GM12878 (cell line): ENCODE data around the gene CPNE4. TPM values are rescaled to one million over a fixed set of nuclear protein-coding genes. Genes with fewer than 3 reads are reported as not detected.

Experiments used
- ATAC-seq: fragments of 200-7000 bp; cut with Tn5 transposase; 3 replicates; pipeline ENCODE4 v1.9.1; 2020; ENCODE audit warnings: mild to moderate bottlenecking, moderate library complexity
- BruUV-seq: library from RNA; stranded (reverse); fragments of 400-500 nt; replicated peaks from 2 replicates; lab custom pipeline; 2021; lab: Mats Ljungman, UMichigan
- CTCF ChIA-PET: fragments of 300-600 bp; sonication (Branson Sonifier 250); formaldehyde crosslinking; extraction: SDS; loops from one replicate; lab custom pipeline; 2021; ENCODE audit warnings: inconsistent platforms; lab: Yijun Ruan, JAX
- POLR2A ChIA-PET: fragments of 350-600 bp; formaldehyde crosslinking; extraction: SDS; loops from one replicate; lab custom pipeline; 2021; ENCODE audit warnings: inconsistent platforms; lab: Charles Lee
- RAD21 ChIA-PET: fragments of 300-600 bp; sonication (Branson Sonifier 250); formaldehyde crosslinking; loops from one replicate; lab custom pipeline; 2023; ENCODE audit warnings: antibody characterized with exemption; ENCODE audit not compliant: unreplicated experiment; lab: Charles Lee
- SMC1A ChIA-PET: fragments of 300-600 bp; sonication (Branson Sonifier 250); formaldehyde crosslinking; loops from one replicate; lab custom pipeline; 2023; ENCODE audit not compliant: unreplicated experiment, uncharacterized antibody; lab: Charles Lee
- DNase-seq: peaks from one replicate; pipeline ENCODE4 v3.0.0-alpha.2; 2011; ENCODE audit warnings: low read depth, low spot score
- FAIRE-seq: peaks from 3 replicates; lab custom pipeline; 2011; peaks lifted over from hg19 to GRCh38; lab: Jason Lieb, UNC
- H2AFZ ChIP-seq: 2 replicates; pipeline ENCODE4 v1.6.0; 2011; ENCODE audit warnings: low read depth, low read length, control low read depth; ENCODE audit not compliant: control insufficient read depth
- H3K27ac ChIP-seq: 2 replicates; pipeline ENCODE4 v1.5.1; 2011; ENCODE audit warnings: control low read depth; ENCODE audit not compliant: control insufficient read depth, insufficient read depth
- H3K27me3 ChIP-seq, 2 experiments: replicated peaks in 1 of 2; 2 replicates each; pipeline versions ENCODE4 v1.6.0 to v1.6.1; 2011; ENCODE audit warnings: low read length in 1 of 2; ENCODE audit not compliant: control insufficient read depth in 2 of 2, insufficient read depth in 2 of 2
- H3K36me3 ChIP-seq, 2 experiments: 2 replicates each; pipeline ENCODE4 v1.5.1; 2011; ENCODE audit warnings: low read length in 1 of 2; ENCODE audit not compliant: control insufficient read depth in 2 of 2, insufficient read depth in 2 of 2
- H3K4me1 ChIP-seq: 2 replicates; pipeline ENCODE4 v1.6.1; 2011; ENCODE audit warnings: mild to moderate bottlenecking, low read length, moderate library complexity, mixed read lengths; ENCODE audit not compliant: control insufficient read depth, insufficient read depth
- H3K4me2 ChIP-seq: 2 replicates; pipeline ENCODE4 v1.6.0; 2011; ENCODE audit warnings: control low read depth; ENCODE audit not compliant: control insufficient read depth, insufficient read depth
- H3K4me3 ChIP-seq: fragments of 200-600 bp; sonication (generic); 2 replicates; pipeline ENCODE4 v1.5.1; 2016
- H3K79me2 ChIP-seq: 2 replicates; pipeline ENCODE4 v1.6.0; 2011; ENCODE audit warnings: low read length; ENCODE audit not compliant: control insufficient read depth, insufficient read depth
- H3K9ac ChIP-seq: 2 replicates; pipeline ENCODE4 v1.8.0; 2011; ENCODE audit warnings: low read length, control low read depth, mixed read lengths; ENCODE audit not compliant: control insufficient read depth, insufficient read depth
- H3K9me3 ChIP-seq: replicated peaks from 3 replicates; pipeline ENCODE4 v1.5.1; 2011; ENCODE audit warnings: mild to moderate bottlenecking, low read length; ENCODE audit not compliant: control insufficient read depth, insufficient read depth
- H4K20me1 ChIP-seq: 2 replicates; pipeline ENCODE4 v1.6.0; 2011; ENCODE audit not compliant: control insufficient read depth, insufficient read depth
- HDGF ChIP-seq: fragments of 450-650 bp; IDR thresholded peaks from 2 replicates; pipeline ENCODE4 v1.6.1; 2016; ENCODE audit warnings: antibody characterized with exemption
- IRF5 ChIP-seq: fragments of 450-650 bp; IDR thresholded peaks from 2 replicates; pipeline ENCODE4 v1.6.1; 2017; ENCODE audit warnings: borderline replicate concordance
- MAX ChIP-seq: IDR thresholded peaks from 2 replicates; pipeline ENCODE4 v1.6.1; 2012; ENCODE audit warnings: low read depth, low read length, improper control_type of control experiment
- PKNOX1 ChIP-seq: fragments of 450-650 bp; IDR thresholded peaks from 2 replicates; pipeline ENCODE4 v1.6.1; 2016; ENCODE audit warnings: mild to moderate bottlenecking
- TARDBP ChIP-seq: IDR thresholded peaks from 2 replicates; pipeline ENCODE4 v1.6.1; 2016; ENCODE audit warnings: borderline replicate concordance
- ZNF384 ChIP-seq: IDR thresholded peaks from 2 replicates; pipeline ENCODE4 v1.6.1; 2012; ENCODE audit warnings: low read depth, mild to moderate bottlenecking, low read length, improper control_type of control experiment, borderline replicate concordance
- WGBS: methylation state at CpG from one replicate; pipeline ENCODE4 v1.1.6; 2016; ENCODE audit warnings: low lambda C conversion rate; ENCODE audit not compliant: insufficient replicate concordance, insufficient coverage; ENCODE audit errors: missing lambda C conversion rate; 5-methylcytosine and 5-hydroxymethylcytosine counted together
- in situ Hi-C: fragments of 300-500 bp; cut with MboI; formaldehyde crosslinking; loops from 9 replicates; pipeline ENCODE4 v1.14.3; 2018; ENCODE audit warnings: mixed read lengths
- intact Hi-C: fragments of 100-400 bp; cut with micrococcal nuclease; formaldehyde crosslinking; loops from one replicate; pipeline ENCODE4 v1.14.2; 2022; ENCODE audit not compliant: unreplicated experiment
- polyA plus RNA-seq, 11 experiments: library from polyadenylated mRNA; depleted of rRNA in 4 of 11; unstranded in 6 of 11; stranded (reverse) in 5 of 11; fragments of >200 nt; fragmentation: Nextera tagmentation in 4 of 11; fragmentation: Illumina TruSeq in 1 of 11; extraction: Ambion mirVana in 4 of 11; extraction: Trizol in 1 of 11; gene quantifications; 1 replicate in 1 of 11; 2 replicates in 10 of 11; pipeline versions ENCODE4 v1.2.1 to v1.2.3, GENCODE V29; 2011 to 2016; ENCODE audit warnings: inconsistent platforms in 2 of 11, missing spikeins in 2 of 11, low read depth in 1 of 11
- total RNA-seq, 4 experiments: library from RNA; depleted of rRNA in 3 of 4; stranded (reverse); fragments of >200 nt in 3 of 4; fragmentation: Illumina TruSeq in 1 of 4; extraction: Trizol in 1 of 4; gene quantifications; 2 replicates each; pipeline versions ENCODE4 v1.2.1 to v1.2.3, GENCODE V29; 2013 to 2021

Gene CPNE4
- total and polyA plus RNA-seq, 10 of the 15 experiments (the other 5 are each of a cell fraction or from before 2014, with no cell fraction given) = 0.17 to 1.9 (median 0.48) TPM; not detected in 1

- H3K27me3 ChIP-seq = no peaks in the 10 kb centered on the region
- H4K20me1 ChIP-seq = no peaks in the 10 kb centered on the region
- H3K27ac ChIP-seq = no peak overlapping the region
- POLR2A ChIA-PET = interaction anchor here (1.4 kb wide), 1 partner anchor 14 kb away, joined by 3 read pairs; no protein-coding TSS in a partner anchor
- RAD21 ChIA-PET = no interaction called here
- no peak for DNase-seq
- H2AFZ ChIP-seq = no peak overlapping the region
- no peak overlapping the region for H3K4me3 ChIP-seq
- peak; percentile 18; the same call in 2 of the 3 replicates for ATAC-seq
- TF ChIP-seq ZNF384 = no peak
- TF ChIP-seq IRF5 = no peak
- TF ChIP-seq PKNOX1 = no peak
- TF ChIP-seq MAX = no peak
- no peak for TF ChIP-seq HDGF
- TF ChIP-seq TARDBP = no peak
- FAIRE-seq = peak; percentile 80
- no peaks in the 10 kb centered on the region for H3K36me3 ChIP-seq
- no peaks in the 10 kb centered on the region for H3K9me3 ChIP-seq
- peaks cover 16% of the 10 kb centered on the region for H3K4me1 ChIP-seq
- no peaks in the 10 kb centered on the region for H3K79me2 ChIP-seq
- 0% methylated on average over 1 of the region's 1 CpG for WGBS
- no TSS peak for BruUV-seq
- SMC1A ChIA-PET = interaction anchor here (0.8 to 1.5 kb wide), 2 partner anchors 83 to 85 kb away, joined by 3 to 4 read pairs; no protein-coding TSS in a partner anchor
- in situ Hi-C loops (no loop called here), intact Hi-C loops (loop anchor here (5.0 kb wide), 1 partner anchor 79 kb away; no protein-coding TSS in a partner anchor)
- CTCF ChIA-PET = interaction anchor here (0.6 kb wide), 1 partner anchor 12 kb away, joined by 3 read pairs; no protein-coding TSS in a partner anchor
- H3K4me2 ChIP-seq = 0 out of 2 replicates have a peak overlapping the region, but pooled peaks have one; percentile 7
- H3K9ac ChIP-seq = no peak overlapping the region
These were observed 404.0 kb downstream of the CPNE4 start for GRCh38 chr3:131630807-131631206.
